ENCODE measurements around the gene NEURL1B.

- TF ChIP-seq POLR2A (IDR thresholded peaks at IDR 0.05) (no peak), POLR2AphosphoS5 (IDR thresholded peaks at IDR 0.05) (no peak)
Observed at GRCh38 chr5:172608773-172609172, 32.3 kb upstream of the NEURL1B start.

Data from gastroesophageal sphincter (tissue), 2 donors.